GM18858 (cell line): Measurements from ENCODE around the gene ARMH1.

Source experiments
- ATAC-seq: cut with Tn5 transposase; IDR thresholded peaks from one replicate; pipeline ENCODE4 v1.9.1; 2021; ENCODE audit not compliant: unreplicated experiment

Gene ARMH1

GRCh38 chr1:44643721-44644334 is 30.7 kb upstream of the ARMH1 start:
- ATAC-seq, result no peak

- no peak for ATAC-seq
Observed at GRCh38 chr1:44644806-44645205, 29.7 kb upstream of the ARMH1 start.

- ATAC-seq, result no peak
Observed at GRCh38 chr1:44645476-44646244, 28.9 kb upstream of the ARMH1 start.

GRCh38 chr1:44646261-44647110 is 28.0 kb upstream of the ARMH1 start:
- ATAC-seq, result no peak

- ATAC-seq, result no peak
Observed at GRCh38 chr1:44647896-44648295, 26.6 kb upstream of the ARMH1 start.

- no peak for ATAC-seq
Observed at GRCh38 chr1:44648529-44649250, 25.8 kb upstream of the ARMH1 start.

GRCh38 chr1:44649788-44650158 is 24.7 kb upstream of the ARMH1 start:
- no peak for ATAC-seq

GRCh38 chr1:44650159-44650831 is 24.2 kb upstream of the ARMH1 start:
- ATAC-seq, result no peak

- no peak for ATAC-seq
Observed at GRCh38 chr1:44651069-44651468, 23.4 kb upstream of the ARMH1 start.

GRCh38 chr1:44652445-44653106 is 21.9 kb upstream of the ARMH1 start:
- peak; percentile 44 for ATAC-seq

- ATAC-seq, result no peak
Observed at GRCh38 chr1:44653107-44653964, 21.2 kb upstream of the ARMH1 start.

GRCh38 chr1:44654621-44655187 is 19.8 kb upstream of the ARMH1 start:
- ATAC-seq, result no peak

GRCh38 chr1:44655609-44656008 is 18.9 kb upstream of the ARMH1 start:
- no peak for ATAC-seq

GRCh38 chr1:44659566-44659965 is 14.9 kb upstream of the ARMH1 start:
- ATAC-seq, result no peak

- ATAC-seq, result no peak
Observed at GRCh38 chr1:44660176-44660575, 14.3 kb upstream of the ARMH1 start.

GRCh38 chr1:44661781-44662682 is 12.5 kb upstream of the ARMH1 start:
- ATAC-seq, result no peak

- ATAC-seq, result no peak
Observed at GRCh38 chr1:44662683-44663030, 11.9 kb upstream of the ARMH1 start.

- ATAC-seq, result no peak
Observed at GRCh38 chr1:44663417-44663816, 11.1 kb upstream of the ARMH1 start.
